Measurements from ENCODE around the gene MYBPC3.

MYBPC3 gene

DNA sequence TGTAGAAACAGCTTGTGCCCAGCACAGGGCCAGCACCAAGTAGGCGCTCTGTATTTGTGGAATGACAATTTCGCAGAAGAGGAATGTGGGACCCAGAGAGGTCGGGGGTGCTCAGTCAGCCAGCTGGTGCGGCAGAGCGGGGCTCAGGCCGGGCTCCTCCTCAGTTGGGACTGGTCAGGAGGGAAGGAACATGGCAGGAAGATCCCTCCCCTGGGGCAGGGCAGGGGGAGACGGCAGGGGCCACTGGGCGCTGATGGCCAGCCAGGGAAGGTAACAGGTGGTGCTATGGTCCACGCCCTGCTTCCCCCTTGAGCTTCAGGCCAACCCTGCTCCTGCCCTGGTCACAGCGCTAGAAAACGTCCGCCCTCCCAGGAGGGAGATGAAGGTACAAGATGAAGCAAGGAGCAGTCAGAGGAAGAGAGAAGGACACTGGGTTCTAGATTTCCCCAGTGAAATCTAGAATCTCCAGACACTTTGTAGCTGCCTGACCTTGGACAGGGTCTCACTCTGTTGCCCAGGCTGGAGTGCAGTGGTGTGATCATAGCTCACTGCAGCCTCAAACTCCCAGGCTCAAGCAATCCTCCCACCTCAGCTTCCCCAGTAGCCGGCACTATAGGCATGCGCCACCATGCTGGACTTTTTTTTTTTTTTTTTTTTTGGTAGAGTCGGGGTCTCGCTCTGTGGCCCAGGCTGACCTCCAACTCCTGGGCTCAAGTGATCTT is 39.4 kb upstream of the MYBPC3 start:
- DNase-seq (ENCODE audit: low spot score) = no peak
- in situ Hi-C loops (cut with MboI; ENCODE audit: low pct_unique_long_range_greater_than_20kb, low sequenced_read_pairs, unreplicated experiment) = no loop called here
- TF ChIP-seq, protein P1, sequence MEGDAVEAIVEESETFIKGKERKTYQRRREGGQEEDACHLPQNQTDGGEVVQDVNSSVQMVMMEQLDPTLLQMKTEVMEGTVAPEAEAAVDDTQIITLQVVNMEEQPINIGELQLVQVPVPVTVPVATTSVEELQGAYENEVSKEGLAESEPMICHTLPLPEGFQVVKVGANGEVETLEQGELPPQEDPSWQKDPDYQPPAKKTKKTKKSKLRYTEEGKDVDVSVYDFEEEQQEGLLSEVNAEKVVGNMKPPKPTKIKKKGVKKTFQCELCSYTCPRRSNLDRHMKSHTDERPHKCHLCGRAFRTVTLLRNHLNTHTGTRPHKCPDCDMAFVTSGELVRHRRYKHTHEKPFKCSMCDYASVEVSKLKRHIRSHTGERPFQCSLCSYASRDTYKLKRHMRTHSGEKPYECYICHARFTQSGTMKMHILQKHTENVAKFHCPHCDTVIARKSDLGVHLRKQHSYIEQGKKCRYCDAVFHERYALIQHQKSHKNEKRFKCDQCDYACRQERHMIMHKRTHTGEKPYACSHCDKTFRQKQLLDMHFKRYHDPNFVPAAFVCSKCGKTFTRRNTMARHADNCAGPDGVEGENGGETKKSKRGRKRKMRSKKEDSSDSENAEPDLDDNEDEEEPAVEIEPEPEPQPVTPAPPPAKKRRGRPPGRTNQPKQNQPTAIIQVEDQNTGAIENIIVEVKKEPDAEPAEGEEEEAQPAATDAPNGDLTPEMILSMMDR (IDR thresholded peaks at IDR 0.05; ENCODE audit: extremely low read depth, insufficient read depth, missing control alignments) = no peak

DNA sequence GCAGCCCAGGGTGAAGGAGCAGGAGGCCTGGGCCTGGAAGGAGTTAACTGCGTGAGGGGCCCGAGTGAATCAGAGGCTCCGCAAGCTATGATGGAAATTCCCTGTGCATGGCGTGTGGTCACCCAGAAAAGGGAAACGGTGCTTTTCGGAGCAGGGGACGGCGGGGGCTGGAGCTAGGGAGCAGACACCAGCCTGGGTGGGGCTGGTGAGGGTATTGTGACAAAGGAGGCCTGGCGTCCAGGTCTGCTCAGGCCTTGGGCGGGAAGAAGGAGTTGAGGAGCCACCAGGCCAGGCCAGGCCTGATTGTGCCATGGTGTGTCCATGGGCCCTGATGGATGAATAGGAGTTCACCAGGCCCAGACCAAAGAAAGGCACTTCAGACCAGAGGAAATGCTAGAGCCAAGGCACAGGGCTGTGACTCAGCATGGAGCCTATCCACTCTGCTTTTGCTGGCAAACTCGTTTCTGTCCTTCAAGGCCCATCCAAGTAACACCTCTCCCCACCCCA is 38.6 kb upstream of the MYBPC3 start:
- TF ChIP-seq, protein P1 (IDR thresholded peaks at IDR 0.05; ENCODE audit: extremely low read depth, insufficient read depth, missing control alignments) = no peak
- DNase-seq (ENCODE audit: low spot score) = no peak
- in situ Hi-C loops (cut with MboI; ENCODE audit: low pct_unique_long_range_greater_than_20kb, low sequenced_read_pairs, unreplicated experiment) = no loop called here

DNA sequence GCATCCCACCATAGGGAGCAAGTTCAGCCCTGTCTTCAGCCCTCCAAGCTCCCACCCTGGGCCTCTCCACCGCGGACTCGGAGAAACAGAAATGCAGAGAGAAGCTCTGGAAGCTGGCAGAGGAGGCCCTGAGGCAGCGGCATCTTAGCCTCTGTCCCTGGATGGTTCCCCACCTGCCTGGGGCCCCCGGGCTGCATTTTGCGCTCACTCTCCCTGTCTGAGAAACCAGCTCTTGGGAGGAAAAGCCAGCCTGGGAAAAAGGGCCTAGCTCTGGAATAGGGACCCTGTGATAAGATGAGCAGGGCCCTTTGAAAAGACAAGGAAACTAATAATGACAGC is 37.9 kb upstream of the MYBPC3 start:
- in situ Hi-C loops (cut with MboI; ENCODE audit: low pct_unique_long_range_greater_than_20kb, low sequenced_read_pairs, unreplicated experiment) = no loop called here
- DNase-seq (ENCODE audit: low spot score) = no peak
- TF ChIP-seq, protein P1 (IDR thresholded peaks at IDR 0.05; ENCODE audit: extremely low read depth, insufficient read depth, missing control alignments) = no peak

DNA sequence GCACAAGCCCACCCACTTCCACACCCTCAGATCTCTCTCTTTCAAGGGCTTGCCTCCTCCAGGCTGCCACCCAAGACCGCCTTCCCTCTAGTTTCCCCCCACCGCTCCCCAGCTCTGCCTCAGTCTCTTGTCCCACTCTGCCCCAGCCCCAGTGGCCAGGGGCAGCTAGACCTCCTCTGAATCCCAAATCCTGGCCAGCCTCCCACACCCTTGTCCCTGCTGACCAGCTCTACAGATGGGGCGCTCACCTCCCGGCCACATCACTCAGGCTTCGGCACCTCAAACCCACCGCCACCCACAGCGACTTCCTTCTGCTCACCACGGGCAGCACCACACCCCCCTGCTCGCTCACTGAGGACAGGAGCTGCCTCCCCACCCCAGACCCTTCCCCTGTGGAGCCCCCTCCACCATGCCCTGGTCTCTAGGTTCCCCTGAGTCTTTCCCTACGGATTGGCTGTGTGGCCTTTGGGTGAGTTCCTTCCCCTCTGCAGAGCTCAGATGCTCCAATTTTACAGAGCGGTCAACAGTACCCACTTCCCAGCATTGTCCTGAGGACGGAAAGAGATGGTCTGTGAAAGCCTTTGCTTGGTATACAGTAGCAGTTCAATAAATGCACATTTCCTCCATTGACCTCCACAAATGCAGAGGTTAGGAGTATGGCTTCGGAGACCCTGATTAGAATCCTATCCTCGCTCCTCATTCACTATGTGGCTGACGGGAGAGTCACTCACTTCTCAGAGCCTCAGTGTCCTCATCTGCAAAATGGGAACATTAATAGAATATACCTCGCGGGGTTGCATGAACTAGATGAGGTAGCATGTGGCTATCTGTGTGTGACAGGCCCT is 37.3 kb upstream of the MYBPC3 start:
- in situ Hi-C loops (cut with MboI; ENCODE audit: low pct_unique_long_range_greater_than_20kb, low sequenced_read_pairs, unreplicated experiment) = no loop called here
- no peak for DNase-seq (ENCODE audit: low spot score)
- TF ChIP-seq, protein P1 (IDR thresholded peaks at IDR 0.05; ENCODE audit: extremely low read depth, insufficient read depth, missing control alignments) = no peak

DNA sequence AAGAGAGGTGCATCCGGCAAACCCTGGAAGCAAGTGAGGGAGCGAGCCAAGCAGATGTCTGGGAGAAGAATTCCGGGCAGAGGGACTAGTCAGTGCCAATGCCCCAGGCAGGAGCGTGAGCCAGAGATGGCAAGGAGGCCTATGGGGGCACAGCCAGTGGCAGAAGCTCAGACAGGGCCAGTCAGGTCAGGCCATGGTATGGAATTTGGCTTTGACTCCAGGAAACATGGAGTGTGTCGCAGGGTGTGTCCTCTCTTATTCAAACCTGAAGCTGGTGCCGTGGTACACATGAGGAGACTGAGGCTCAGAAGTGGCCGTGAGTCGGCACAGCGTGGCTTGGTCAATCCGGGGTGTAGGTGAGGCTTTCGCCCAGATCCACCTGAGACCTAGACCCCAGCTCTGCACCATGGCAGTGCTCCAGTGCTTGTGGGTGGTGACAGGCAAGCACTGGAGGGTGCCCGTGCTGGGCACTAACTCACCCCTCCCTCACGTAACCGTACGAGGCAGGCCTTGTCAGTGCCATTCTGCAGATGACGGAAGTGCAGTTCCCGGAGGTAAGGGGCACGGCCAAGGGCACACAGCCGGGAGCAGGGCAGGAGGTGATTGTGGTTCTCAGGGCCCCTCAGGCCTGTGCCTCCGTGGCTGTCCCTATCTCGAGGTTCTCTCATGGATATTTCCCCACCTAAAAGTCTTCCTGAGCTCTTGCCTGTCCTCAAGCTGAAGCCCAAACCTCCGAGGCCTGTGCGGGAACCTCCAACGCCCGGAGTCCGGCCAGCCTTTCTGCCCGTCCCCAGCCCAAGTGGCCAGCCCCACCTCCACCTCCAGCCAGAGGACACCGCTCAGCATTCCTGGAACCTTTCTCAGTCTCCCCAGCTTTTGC is 36.4 kb upstream of the MYBPC3 start:
- no peak for DNase-seq (ENCODE audit: low spot score)
- TF ChIP-seq, protein P1 (IDR thresholded peaks at IDR 0.05; ENCODE audit: extremely low read depth, insufficient read depth, missing control alignments) = no peak
- in situ Hi-C loops (cut with MboI; ENCODE audit: low pct_unique_long_range_greater_than_20kb, low sequenced_read_pairs, unreplicated experiment) = no loop called here
